Measurements from ENCODE around the gene CLEC18A.
"Not testable (repeated sequence)": the region's sequence is repeated elsewhere in the genome, so short reads cannot be mapped to it uniquely, and the experiment has no call there.

The CLEC18A gene

DNA sequence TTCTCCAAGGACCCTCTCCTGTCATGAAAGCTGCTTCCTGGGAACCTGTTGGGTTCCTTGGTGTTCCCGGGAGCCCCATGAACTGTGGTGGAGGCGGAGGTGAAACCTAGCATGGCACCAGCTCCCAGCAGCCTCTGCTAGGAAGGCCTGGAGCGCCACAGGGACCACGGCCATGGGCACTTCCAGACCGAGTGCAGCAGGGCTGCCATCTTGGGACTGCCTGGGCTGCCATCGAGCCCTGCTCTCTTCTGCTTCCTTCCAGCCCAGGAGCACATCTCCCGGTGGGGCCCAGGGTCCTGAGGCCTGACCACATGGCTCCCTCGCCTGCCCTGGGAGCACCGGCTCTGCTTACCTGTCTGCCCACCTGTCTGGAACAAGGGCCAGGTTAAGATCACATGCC, 12.2 kb downstream of the CLEC18A start:
- not testable (repeated sequence) for H3K9ac ChIP-seq (ENCODE audit: low read length); H3K9me3 ChIP-seq (ENCODE audit: low read length); H3K27ac ChIP-seq (ENCODE audit: low read depth, low read length); H3K36me3 ChIP-seq (ENCODE audit: insufficient read depth, low read length); H3K4me1 ChIP-seq (ENCODE audit: insufficient read depth, low read length); H3K27me3 ChIP-seq (ENCODE audit: control insufficient read depth in 1 of 2, insufficient read depth in 2 of 2, low read length in 2 of 2); H3K4me3 ChIP-seq (ENCODE audit: low read depth in 1 of 2, low read length in 2 of 2)

DNA sequence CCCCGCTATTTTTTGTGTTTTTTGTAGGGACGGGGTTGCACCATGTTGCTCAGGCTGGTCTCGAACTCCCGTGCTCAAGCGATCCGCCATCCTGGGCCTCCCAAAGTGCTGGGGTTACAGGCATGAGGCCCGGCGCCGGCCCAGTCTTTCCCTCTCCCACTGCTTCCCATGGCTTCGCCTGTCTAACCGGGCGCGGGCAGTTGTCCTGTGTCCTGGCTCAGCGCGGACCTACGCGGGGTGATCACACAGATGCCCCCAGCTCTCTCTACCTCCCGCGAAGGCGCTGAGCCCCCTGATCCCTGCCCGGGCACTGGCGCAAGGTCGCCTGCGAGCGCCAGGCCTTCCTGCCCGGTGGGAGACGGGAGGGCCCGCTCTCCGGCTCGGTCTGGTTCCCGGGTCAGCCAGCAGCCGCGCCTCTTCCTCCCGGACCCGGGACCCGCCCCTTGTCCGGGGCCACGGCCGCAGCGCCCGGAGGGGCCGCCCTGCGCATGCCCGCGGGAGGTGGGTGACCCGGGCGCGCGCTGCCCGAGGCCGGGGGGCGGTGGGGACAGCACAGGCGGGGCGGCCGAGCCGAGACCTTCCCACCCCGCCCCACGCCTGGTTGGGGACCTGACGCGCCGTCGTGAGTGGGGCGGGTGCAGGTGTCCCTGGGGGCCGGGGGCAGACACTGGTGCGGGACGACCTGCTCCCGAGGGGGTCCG, 14.0 kb downstream of the CLEC18A start:
- not testable (repeated sequence) for H3K4me1 ChIP-seq (ENCODE audit: insufficient read depth, low read length); H3K27ac ChIP-seq (ENCODE audit: low read depth, low read length); H3K27me3 ChIP-seq (ENCODE audit: control insufficient read depth in 1 of 2, insufficient read depth in 2 of 2, low read length in 2 of 2); H3K4me3 ChIP-seq (ENCODE audit: low read depth in 1 of 2, low read length in 2 of 2); H3K36me3 ChIP-seq (ENCODE audit: insufficient read depth, low read length); H3K9me3 ChIP-seq (ENCODE audit: low read length); H3K9ac ChIP-seq (ENCODE audit: low read length)

DNA sequence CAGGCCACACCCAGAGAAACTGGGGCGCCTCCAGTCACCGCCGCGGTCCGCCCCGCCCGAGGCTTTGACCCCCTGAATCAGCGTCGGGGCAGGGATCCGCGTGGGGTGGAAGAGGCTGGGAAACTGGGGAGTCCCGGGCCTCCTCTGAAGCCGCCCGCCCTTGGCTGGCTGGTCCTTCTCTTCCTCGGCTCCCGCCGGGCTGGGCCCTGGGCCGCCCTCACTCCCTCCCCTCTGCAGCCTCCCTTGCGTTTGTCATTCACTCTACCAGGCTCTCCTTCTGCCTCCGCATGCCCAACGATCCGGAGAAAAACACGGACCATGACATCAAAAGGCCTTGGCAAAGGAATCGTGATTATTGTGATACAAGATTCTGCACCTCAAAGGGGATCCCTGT, 14.5 kb downstream of the CLEC18A start:
- H3K9ac ChIP-seq (ENCODE audit: low read length); H3K9me3 ChIP-seq (ENCODE audit: low read length); H3K4me1 ChIP-seq (ENCODE audit: insufficient read depth, low read length); H3K36me3 ChIP-seq (ENCODE audit: insufficient read depth, low read length); H3K27ac ChIP-seq (ENCODE audit: low read depth, low read length); H3K4me3 ChIP-seq (ENCODE audit: low read depth in 1 of 2, low read length in 2 of 2); H3K27me3 ChIP-seq (ENCODE audit: control insufficient read depth in 1 of 2, insufficient read depth in 2 of 2, low read length in 2 of 2): not testable (repeated sequence)

DNA sequence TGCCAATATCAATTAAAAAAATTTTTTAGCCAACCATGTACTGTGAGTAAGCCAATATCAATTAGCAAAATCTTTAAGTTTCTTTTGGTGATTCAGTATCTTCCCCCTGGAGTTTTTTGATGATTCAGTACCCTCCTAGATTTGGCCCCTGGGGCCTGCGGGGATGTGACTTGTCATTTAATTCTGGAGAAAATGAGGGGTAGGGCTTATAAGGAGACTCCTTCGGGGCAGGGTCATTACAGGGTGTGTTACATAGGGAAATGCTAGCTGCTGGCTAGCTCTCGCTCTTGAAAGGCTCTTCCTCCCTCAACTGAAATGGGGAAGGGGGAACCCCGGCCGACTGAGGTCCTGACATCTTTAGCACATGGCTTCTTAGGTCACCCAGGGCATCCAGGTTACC, 16.6 kb downstream of the CLEC18A start:
- not testable (repeated sequence) for H3K9ac ChIP-seq (ENCODE audit: low read length); H3K4me1 ChIP-seq (ENCODE audit: insufficient read depth, low read length); H3K27me3 ChIP-seq (ENCODE audit: control insufficient read depth in 1 of 2, insufficient read depth in 2 of 2, low read length in 2 of 2); H3K27ac ChIP-seq (ENCODE audit: low read depth, low read length); H3K4me3 ChIP-seq (ENCODE audit: low read depth in 1 of 2, low read length in 2 of 2); H3K36me3 ChIP-seq (ENCODE audit: insufficient read depth, low read length); H3K9me3 ChIP-seq (ENCODE audit: low read length)

DNA sequence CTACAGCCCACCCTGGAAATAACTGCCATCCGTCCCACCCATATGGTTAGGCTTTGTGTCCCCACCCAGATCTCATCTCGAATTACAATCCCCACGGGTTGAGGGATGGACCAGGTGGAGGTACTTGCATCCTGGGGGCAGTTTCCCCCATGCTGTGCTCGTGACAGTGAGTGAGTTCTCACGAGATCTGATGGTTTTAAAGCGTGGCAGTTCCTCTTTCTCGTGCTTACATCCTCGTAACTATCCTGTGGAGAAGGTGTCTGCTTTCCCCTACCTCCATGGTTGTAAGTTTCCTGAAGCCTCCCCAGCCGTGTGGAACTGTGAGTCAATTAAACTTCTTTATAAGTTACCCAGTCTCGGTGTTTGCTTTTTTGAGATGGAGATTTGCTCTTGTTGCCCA, 17.0 kb downstream of the CLEC18A start:
- not testable (repeated sequence) for H3K4me1 ChIP-seq (ENCODE audit: insufficient read depth, low read length); H3K27me3 ChIP-seq (ENCODE audit: control insufficient read depth in 1 of 2, insufficient read depth in 2 of 2, low read length in 2 of 2); H3K27ac ChIP-seq (ENCODE audit: low read depth, low read length); H3K9ac ChIP-seq (ENCODE audit: low read length); H3K36me3 ChIP-seq (ENCODE audit: insufficient read depth, low read length); H3K9me3 ChIP-seq (ENCODE audit: low read length); H3K4me3 ChIP-seq (ENCODE audit: low read depth in 1 of 2, low read length in 2 of 2)

DNA sequence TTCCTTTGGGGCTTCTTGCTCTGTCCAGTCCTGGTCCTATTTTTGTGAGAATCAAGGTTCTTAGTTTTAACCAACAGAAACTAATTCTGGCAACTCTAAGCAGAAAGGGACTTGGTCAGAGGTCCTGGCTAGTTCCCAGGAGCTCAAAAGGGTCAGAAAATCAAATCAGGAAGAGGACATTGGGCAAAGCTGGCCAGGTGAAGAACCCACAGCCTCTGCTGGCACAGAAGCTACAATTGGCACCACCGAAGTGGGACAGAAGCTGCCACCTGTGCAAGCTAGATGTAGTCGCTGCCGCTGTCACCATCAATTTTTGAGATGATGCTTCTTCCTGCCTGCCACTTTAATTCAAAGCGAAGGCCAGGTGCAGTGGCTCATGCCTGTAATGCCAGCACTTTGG, 18.5 kb downstream of the CLEC18A start:
- not testable (repeated sequence) for H3K27me3 ChIP-seq (ENCODE audit: control insufficient read depth in 1 of 2, insufficient read depth in 2 of 2, low read length in 2 of 2); H3K9ac ChIP-seq (ENCODE audit: low read length); H3K27ac ChIP-seq (ENCODE audit: low read depth, low read length); H3K36me3 ChIP-seq (ENCODE audit: insufficient read depth, low read length); H3K4me1 ChIP-seq (ENCODE audit: insufficient read depth, low read length); H3K9me3 ChIP-seq (ENCODE audit: low read length); H3K4me3 ChIP-seq (ENCODE audit: low read depth in 1 of 2, low read length in 2 of 2)

DNA sequence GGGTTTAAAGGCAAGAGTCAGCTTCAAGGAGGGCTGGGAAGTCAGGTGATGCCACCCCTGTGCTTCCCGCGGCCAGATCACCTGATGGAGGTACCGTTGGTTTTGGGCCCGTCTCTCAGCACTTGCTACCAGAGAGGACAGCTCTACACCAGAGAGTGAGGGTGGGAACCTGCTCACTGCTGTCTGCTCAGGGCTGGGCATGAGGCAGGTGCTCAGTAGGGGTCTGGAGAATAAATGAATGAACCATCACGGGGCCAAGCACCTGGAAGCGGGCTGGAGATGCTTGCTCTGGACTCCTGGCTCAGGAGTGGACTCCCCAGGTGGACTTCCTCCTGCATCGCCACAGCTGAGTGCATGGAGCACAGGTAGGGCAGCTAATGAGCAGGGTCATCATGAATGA, 21.0 kb downstream of the CLEC18A start:
- H3K9ac ChIP-seq (ENCODE audit: low read length); H3K27ac ChIP-seq (ENCODE audit: low read depth, low read length); H3K4me1 ChIP-seq (ENCODE audit: insufficient read depth, low read length); H3K9me3 ChIP-seq (ENCODE audit: low read length); H3K4me3 ChIP-seq (ENCODE audit: low read depth in 1 of 2, low read length in 2 of 2); H3K27me3 ChIP-seq (ENCODE audit: control insufficient read depth in 1 of 2, insufficient read depth in 2 of 2, low read length in 2 of 2); H3K36me3 ChIP-seq (ENCODE audit: insufficient read depth, low read length): not testable (repeated sequence)

DNA sequence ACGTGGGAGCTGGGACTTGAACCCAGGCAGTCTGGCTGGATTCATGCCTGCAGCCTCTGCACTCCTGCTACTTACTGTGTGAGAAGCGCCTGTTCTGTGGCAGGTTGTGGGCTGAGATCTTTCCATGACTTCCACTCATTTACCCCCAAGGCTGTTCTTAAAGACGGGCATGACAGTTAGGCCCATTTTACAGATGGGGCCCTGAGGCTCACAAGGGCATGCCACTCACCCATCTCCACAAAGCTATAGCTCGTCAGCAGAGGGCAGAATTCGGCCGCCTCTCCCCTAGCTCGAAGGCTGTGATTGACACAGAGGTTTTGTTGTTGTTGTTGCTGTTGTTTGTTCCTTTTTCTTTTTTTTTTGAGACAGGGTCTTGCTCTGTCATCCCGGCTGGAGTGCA, 21.8 kb downstream of the CLEC18A start:
- H3K4me3 ChIP-seq (ENCODE audit: low read depth in 1 of 2, low read length in 2 of 2); H3K27ac ChIP-seq (ENCODE audit: low read depth, low read length); H3K4me1 ChIP-seq (ENCODE audit: insufficient read depth, low read length); H3K9me3 ChIP-seq (ENCODE audit: low read length); H3K36me3 ChIP-seq (ENCODE audit: insufficient read depth, low read length); H3K9ac ChIP-seq (ENCODE audit: low read length); H3K27me3 ChIP-seq (ENCODE audit: control insufficient read depth in 1 of 2, insufficient read depth in 2 of 2, low read length in 2 of 2): not testable (repeated sequence)

DNA sequence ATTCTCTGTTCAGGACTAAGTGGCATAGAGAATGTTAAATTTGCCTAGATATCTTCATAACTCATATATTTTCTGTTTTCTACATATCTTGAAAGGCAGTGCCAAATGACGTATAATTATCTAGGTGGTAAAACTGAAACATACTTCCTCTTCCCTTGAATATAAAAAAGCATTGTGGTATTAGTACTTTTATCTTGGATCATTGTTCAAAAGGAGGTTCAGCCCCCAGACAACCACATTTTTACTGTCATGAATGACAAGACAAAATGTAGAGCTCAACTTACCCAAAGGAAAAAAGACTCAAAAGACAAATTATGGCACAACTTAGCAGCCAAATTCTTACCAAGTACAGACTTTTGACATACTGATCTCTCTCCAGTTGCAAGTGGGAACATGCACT, 34.1 kb downstream of the CLEC18A start:
- H3K27me3 ChIP-seq (ENCODE audit: control insufficient read depth in 1 of 2, insufficient read depth in 2 of 2, low read length in 2 of 2); H3K36me3 ChIP-seq (ENCODE audit: insufficient read depth, low read length): not testable (repeated sequence)

DNA sequence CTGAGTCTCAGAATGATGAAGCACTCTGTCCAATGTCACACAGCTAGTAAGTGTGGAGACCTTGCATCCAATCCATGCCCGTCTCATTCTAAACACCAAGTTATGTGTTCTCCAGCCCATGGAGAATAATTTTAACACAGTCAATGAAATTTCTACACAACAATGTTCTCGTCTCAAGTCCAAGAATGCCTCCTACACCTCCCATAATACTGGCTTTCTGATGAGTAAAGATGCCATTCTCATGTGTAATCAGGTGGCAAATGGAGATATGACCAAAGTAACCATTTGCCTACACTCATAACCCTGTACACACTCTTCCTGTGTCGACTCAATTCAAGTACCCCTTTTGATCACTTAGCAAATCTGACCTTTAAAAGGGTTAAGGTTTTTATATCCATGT, 46.8 kb downstream of the CLEC18A start:
- not testable (repeated sequence) for H3K4me3 ChIP-seq (ENCODE audit: low read depth in 1 of 2, low read length in 2 of 2); H3K9me3 ChIP-seq (ENCODE audit: low read length); H3K4me1 ChIP-seq (ENCODE audit: insufficient read depth, low read length); H3K27me3 ChIP-seq (ENCODE audit: control insufficient read depth in 1 of 2, insufficient read depth in 2 of 2, low read length in 2 of 2); H3K27ac ChIP-seq (ENCODE audit: low read depth, low read length); H3K9ac ChIP-seq (ENCODE audit: low read length); H3K36me3 ChIP-seq (ENCODE audit: insufficient read depth, low read length)

More for the DNA sequence above, 34.1 kb downstream of the CLEC18A start:
- H3K4me3 ChIP-seq (ENCODE audit: low read depth in 1 of 2, low read length in 2 of 2); H3K9ac ChIP-seq (ENCODE audit: low read length); H3K9me3 ChIP-seq (ENCODE audit: low read length); H3K4me1 ChIP-seq (ENCODE audit: insufficient read depth, low read length); H3K27ac ChIP-seq (ENCODE audit: low read depth, low read length): not testable (repeated sequence)

DNA sequence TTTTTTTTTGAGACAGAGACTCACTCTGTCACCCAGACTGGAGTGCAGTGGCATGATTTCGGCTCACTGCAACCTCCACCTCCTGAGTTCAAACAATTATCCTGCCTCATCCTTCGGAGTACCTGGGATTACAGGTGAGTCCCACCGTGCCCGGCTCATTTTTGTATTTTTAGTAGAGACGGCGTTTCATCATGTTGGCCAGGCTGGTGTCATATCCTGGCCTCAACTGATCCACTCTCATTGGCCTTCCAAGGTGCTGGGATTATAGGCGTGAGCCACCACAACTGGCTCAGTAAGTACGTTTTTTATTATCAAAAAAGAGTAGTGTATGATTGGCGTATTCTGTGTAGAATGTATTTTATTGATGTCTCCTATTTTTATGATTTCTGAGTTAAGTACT, 48.7 kb downstream of the CLEC18A start:
- not testable (repeated sequence) for H3K4me3 ChIP-seq (ENCODE audit: low read depth in 1 of 2, low read length in 2 of 2); H3K9ac ChIP-seq (ENCODE audit: low read length); H3K27me3 ChIP-seq (ENCODE audit: control insufficient read depth in 1 of 2, insufficient read depth in 2 of 2, low read length in 2 of 2); H3K9me3 ChIP-seq (ENCODE audit: low read length); H3K27ac ChIP-seq (ENCODE audit: low read depth, low read length); H3K4me1 ChIP-seq (ENCODE audit: insufficient read depth, low read length); H3K36me3 ChIP-seq (ENCODE audit: insufficient read depth, low read length)

DNA sequence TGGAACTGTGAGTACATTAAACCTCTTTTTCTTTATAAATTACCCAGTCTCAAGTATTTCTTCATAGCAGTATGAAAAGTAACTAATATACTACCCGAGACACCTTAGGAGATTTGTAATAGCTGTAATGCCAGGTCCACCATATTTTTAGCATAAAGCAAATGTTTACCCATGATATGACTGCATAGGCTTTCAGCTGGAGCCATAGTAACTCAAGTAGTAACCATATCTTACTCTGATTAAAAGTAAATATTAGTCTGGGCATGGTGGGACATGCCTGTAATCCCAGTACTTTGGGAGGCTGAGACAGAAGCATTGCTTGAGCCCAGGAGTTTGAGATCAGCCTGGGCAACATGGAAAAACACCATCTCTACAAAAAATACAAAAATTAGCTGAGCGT, 52.4 kb downstream of the CLEC18A start:
- H3K9ac ChIP-seq (ENCODE audit: low read length); H3K4me1 ChIP-seq (ENCODE audit: insufficient read depth, low read length); H3K27me3 ChIP-seq (ENCODE audit: control insufficient read depth in 1 of 2, insufficient read depth in 2 of 2, low read length in 2 of 2); H3K9me3 ChIP-seq (ENCODE audit: low read length); H3K4me3 ChIP-seq (ENCODE audit: low read depth in 1 of 2, low read length in 2 of 2); H3K36me3 ChIP-seq (ENCODE audit: insufficient read depth, low read length); H3K27ac ChIP-seq (ENCODE audit: low read depth, low read length): not testable (repeated sequence)
